HG03025 (cell line): Measurements from ENCODE around the gene FTCD.
"Not testable (repeated sequence)": the region's sequence is repeated elsewhere in the genome, so short reads cannot be mapped to it uniquely, and the experiment has no call there.

Experiments used
- ATAC-seq: cut with Tn5 transposase; IDR thresholded peaks from one replicate; pipeline ENCODE4 v1.9.1; 2021; ENCODE audit warnings: mild to moderate bottlenecking, moderate library complexity; ENCODE audit not compliant: unreplicated experiment, low FRiP score

FTCD gene

DNA sequence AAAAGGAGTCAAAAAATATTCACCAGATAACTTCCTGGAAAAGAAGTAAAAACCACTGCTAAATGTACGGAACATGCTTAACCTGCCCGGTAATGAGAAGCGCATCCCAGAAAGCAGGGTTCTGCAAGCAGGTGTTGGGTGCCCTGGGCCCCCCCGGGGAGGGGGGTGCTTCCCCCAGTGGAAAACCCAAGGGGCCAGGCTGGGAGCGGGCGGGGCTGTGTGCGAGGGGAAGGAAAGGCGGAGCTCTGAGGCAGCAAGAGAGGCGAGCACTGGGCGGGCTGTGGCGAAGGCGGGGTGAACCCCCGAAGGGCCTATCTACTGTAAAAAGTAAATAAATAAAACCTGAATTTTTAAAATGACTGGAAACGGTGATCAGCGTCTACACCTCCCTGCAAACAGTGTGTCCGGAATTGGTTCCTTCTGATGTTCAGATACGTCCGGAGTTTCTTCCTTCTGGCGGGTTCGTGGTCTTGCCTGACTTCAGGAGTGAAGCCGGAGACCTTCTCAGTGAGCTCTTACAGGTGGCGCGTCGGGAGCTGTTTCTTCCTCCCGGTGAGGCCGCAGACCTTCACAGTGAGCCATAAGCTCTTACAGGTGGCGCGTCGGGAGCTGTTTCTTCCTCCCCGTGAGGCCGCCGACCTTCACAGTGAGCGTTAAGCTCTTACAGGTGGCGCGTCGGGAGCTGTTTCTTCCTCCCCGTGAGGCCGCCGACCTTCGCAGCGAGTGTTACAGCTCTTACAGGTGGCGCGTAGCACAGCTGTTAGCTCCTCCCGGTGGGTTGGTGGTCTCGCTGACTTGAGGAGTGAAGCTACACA is 13.4 kb downstream of the FTCD start:
- no peak for ATAC-seq

DNA sequence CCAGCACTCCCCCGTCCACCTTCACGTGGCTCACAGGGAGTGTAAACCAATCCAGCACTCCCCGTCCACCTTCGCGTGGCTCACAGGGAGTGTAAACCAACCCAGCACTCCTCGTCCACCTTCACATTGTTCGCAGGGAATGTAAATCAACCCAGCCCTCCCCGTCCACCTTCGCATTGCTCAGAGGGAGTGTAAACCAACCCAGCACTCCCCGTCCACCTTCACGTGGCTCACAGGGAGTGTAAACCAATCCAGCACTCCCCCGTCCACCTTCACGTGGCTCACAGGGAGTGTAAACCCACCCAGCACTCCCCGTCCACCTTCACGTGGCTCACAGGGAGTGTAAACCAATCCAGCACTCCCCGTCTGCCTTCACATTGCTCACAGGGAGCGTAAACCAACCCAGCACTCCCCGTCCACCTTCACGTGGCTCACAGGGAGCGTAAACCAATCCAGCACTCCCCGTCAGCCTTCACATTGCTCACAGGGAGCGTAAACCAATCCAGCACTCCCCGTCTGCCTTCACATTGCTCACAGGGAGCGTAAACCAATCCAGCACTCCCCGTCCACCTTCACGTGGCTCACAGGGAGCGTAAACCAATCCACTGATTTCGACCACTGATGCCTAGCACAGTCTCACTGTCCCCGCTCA is 14.9 kb downstream of the FTCD start:
- not testable (repeated sequence) for ATAC-seq

DNA sequence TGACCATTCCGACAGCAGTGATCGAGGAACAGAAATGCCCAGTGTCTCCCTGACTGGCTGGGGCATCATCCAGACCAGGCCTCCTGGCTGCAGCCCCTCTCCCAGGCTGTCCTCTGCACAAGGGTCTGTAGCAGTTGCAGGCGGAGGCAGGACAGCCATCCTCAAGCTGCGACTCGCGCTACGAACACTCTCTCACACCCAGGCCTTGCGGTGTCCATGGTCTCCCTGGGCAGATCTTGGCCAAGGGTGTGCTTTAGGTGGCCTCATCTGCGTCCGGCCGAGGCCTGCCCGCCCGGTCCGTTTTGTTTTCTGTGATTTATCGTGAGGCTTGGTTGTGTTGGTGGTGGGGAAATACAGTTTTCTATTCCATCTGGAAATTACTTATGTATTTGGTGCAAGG is 15.7 kb downstream of the FTCD start:
- ATAC-seq = no peak

GRCh38 chr21:46138383-46138970 is 16.9 kb downstream of the FTCD start:
- ATAC-seq = no peak

DNA sequence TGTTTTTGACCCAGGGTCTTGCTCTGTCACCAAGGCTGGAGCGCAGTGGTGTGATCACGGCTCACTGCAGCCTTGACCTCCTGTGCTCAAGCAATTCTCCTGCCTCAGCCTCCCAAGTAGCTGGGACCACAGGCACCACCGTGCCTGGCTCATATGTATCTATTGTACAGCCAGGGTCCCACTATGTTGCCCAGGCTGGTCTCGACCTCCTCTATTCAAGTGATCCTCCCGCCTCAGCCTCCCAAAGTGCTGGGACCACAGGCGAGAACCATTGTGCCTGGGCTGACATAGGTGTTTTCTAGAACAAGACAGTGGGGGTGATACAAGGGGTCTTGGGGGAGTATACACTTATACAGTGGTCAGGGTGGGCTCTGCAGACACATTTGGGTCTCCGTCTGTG is 17.5 kb downstream of the FTCD start:
- no peak for ATAC-seq

DNA sequence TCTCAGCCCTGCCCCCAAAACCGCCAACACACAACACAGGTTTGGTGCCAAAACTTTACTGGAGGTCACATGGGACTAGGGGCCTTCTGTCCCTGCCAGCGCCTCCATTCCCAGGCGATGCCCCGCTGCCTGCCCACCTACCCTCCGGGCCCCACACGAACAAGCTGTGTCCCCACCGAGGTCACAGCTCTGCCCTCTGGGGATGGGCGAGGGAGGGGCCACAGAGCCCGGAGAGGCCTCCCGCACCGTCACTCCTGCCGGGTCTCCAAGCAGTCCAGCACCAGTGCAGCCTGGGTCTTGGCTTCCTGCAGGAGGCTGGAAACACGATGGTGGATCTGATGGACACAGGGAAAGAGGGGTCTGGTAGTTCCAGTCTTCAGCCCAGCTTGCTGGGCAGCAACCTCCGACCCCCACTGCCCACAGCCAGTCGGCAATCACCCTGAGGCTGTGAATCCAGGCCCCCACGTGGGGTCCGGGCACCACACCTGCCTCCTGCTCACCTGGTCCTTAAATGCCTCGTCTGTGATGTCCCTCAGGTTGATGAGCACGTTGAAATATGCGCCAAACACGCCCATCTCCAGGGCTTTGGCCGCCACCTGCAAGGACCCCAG is 18.5 kb downstream of the FTCD start:
- ATAC-seq = no peak

DNA sequence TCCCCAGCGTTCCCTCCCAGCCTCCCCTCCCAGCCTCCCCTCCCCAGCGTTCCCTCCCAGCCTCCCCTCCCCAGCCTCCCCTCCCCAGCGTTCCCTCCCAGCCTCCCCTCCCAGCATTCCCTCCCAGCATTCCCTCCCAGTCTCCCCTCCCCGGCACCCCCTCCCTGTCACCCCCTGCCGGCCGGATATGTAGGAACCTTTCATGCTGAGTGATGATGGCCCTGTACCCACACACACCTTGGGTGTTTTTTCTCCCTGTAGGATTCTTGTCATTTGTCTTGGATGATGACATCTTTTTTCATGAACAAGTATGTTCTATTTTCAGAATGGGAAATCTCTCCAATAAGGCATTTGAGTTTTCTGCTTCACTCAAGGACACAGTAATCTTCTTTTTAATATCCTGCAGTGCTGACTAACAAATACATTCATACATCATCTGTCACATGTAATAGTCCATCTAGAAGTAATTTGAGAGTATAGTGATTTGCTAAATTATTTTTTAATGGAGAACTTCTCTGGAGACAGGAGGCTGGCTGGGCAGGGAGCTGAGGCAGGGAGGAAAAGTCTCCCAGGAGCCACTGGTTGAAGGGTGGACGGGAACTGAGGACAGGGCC is 19.5 kb downstream of the FTCD start:
- ATAC-seq = no peak

DNA sequence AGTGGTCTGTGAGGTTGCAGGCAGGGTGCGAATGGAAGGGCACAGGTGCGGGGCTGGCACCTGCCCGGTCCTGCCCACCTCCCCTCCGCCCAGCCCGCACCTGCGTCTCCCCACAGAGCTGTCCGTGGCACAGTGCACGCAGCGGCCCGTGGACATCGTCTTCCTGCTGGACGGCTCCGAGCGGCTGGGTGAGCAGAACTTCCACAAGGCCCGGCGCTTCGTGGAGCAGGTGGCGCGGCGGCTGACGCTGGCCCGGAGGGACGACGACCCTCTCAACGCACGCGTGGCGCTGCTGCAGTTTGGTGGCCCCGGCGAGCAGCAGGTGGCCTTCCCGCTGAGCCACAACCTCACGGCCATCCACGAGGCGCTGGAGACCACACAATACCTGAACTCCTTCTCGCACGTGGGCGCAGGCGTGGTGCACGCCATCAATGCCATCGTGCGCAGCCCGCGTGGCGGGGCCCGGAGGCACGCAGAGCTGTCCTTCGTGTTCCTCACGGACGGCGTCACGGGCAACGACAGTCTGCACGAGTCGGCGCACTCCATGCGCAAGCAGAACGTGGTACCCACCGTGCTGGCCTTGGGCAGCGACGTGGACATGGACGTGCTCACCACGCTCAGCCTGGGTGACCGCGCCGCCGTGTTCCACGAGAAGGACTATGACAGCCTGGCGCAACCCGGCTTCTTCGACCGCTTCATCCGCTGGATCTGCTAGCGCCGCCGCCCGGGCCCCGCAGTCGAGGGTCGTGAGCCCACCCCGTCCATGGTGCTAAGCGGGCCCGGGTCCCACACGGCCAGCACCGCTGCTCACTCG is 23.3 kb downstream of the FTCD start:
- no peak for ATAC-seq

DNA sequence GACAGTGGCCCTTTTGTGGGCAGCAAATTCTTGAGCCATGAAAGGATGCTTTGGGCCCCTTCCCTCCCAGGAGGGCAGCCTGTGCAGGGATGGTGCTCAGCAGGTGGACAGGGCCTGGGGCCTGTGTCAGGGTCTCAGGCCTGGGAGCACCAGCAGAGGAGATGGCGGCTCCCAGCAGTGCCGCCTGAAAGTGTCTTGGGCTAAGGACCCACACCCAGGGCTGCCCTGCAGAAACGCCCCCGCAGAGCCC is 23.9 kb downstream of the FTCD start:
- ATAC-seq = no peak

- no peak for ATAC-seq
Measured at GRCh38 chr21:46130831-46131587, 24.4 kb downstream of the FTCD start.

DNA sequence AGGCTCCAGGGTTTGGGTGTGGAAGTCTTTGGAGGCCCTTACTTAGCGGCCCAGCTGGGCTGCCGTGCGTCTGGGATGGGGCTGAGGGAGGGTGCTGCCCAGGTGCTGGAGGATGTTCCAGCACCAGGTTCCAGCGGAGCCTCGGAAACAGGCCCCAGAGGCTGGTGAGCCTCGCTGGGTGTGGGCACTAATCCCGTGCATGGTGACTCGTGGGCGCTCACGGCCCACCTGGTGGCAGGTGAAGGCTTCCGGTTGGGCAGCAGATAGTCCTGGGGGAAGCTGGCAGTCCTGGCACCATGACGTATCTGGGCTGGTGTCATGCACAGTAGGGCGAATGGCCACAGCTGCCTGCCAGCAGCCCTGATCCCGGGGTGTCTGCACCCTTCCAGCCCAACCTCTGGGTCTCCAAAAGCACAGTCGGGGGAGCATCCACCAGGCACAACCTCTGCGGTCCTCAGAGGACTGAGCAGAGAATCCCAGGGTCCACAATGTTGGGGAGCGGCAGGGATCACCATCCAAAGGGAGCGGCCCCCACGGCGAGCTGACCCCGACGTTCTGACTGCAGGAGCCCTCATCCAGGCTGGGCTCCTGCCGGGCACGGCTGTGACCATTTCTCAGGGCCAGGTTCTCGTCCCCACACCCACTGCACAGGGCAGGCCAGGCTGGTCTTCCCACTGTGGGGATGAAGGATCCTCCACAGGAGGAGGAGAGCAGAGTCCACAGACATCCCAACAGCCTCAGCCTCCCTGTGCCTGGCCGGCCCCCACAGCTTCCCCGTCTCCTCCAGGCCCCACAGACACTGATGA is 25.3 kb downstream of the FTCD start:
- no peak for ATAC-seq

DNA sequence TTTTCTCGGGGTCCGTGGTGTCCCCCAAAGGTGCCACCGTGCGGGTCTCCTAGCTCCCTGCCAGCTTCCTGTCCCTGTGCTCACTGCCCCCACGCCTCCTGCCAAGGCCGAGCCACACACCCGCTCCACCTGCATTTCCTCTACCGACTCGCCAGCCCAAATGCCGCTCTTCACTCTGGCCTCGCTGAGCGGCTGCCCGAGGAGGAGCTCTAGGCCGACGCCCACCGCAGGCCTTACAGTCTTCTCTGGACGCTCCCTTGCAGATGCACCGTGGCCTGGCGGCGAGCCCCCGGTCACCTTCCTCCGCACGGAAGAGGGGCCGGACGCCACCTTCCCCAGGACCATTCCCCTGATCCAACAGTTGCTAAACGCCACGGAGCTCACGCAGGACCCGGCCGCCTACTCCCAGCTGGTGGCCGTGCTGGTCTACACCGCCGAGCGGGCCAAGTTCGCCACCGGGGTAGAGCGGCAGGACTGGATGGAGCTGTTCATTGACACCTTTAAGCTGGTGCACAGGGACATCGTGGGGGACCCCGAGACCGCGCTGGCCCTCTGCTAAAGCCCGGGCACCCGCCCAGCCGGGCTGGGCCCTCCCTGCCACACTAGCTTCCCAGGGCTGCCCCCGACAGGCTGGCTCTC is 26.3 kb downstream of the FTCD start:
- ATAC-seq = no peak

- ATAC-seq = no peak
Measured at GRCh38 chr21:46128106-46128932, 27.1 kb downstream of the FTCD start.

GRCh38 chr21:46127239-46128105 is 27.9 kb downstream of the FTCD start:
- ATAC-seq = no peak

GRCh38 chr21:46126309-46127238 is 28.8 kb downstream of the FTCD start:
- ATAC-seq = no peak
